ENCODE results near the gene CRELD2. TPM values are rescaled to one million over a fixed set of nuclear protein-coding genes. Genes with fewer than 3 reads are reported as not detected.

CRELD2 gene
- total RNA-seq, 4 donors from 2014 or later: 32.0 to 38.2 (median 34.2) TPM

DNA sequence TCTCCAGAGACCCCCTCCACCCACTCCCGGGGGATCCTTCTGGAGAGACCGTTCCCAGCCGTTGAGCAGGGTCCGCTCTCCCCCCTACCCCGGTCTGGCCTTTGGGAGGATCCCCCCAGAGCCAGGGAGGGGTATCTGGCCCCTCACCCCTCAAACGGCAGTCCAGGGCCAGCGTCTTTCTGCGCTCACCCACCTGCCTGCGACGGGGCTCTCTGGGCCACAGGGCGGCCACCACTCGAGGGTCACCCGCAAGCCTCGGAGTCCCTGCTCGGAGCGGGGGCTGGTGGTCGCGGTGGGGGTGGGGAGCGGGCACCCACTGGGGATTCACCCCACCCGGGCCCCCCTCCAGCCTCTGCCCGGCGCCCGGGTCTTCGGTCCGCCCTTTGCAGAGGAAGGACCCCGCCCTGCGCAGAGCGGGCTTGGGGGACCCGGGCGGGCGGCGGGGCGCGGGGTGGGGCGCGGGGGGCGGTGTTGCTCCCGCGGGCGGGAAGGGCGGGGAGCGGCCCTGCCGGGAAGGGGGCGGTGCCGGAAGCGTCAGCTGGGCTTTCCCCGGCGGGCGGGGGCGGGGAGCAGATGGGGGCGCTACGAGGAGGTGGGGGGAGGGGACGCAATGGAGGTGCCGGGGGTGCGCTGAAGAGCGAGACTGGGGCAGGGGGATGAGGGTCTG, 16.6 kb downstream of the CRELD2 start:
- Histone ChIP-seq H3K4me1 (peaks cover 70 to 83% (median 74%) of the 10 kb centered on the region in 4 donors), H3K27me3 (no peaks in the 10 kb centered on the region), H3K9me3 (no peaks in the 10 kb centered on the region), H3K36me3 (no peaks in the 10 kb centered on the region), H3K27ac (replicated peaks in 1 of 4) (peak overlapping the region; percentile 88 to 98 (median 93)), H3K4me3 (peak overlapping the region; percentile 57 to 69 (median 62))
- WGBS: no CpG with 5 or more reads among the region's 56 CpGs
- peak; percentile 94 for DNase-seq (ENCODE audit: extremely low spot score)
- intact Hi-C loops (cut with DNase I): loop anchor here (5.0 kb wide), 3 partner anchors 37 to 247 kb away; no protein-coding TSS in a partner anchor
- TF ChIP-seq, protein P1, sequence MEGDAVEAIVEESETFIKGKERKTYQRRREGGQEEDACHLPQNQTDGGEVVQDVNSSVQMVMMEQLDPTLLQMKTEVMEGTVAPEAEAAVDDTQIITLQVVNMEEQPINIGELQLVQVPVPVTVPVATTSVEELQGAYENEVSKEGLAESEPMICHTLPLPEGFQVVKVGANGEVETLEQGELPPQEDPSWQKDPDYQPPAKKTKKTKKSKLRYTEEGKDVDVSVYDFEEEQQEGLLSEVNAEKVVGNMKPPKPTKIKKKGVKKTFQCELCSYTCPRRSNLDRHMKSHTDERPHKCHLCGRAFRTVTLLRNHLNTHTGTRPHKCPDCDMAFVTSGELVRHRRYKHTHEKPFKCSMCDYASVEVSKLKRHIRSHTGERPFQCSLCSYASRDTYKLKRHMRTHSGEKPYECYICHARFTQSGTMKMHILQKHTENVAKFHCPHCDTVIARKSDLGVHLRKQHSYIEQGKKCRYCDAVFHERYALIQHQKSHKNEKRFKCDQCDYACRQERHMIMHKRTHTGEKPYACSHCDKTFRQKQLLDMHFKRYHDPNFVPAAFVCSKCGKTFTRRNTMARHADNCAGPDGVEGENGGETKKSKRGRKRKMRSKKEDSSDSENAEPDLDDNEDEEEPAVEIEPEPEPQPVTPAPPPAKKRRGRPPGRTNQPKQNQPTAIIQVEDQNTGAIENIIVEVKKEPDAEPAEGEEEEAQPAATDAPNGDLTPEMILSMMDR (IDR thresholded peaks at IDR 0.05): no peak
- TF ChIP-seq POLR2AphosphoS5 (IDR thresholded peaks at IDR 0.05) (peak in 1 of 2 donors; percentile 19), EP300 (IDR thresholded peaks at IDR 0.05) (no peak)

DNA sequence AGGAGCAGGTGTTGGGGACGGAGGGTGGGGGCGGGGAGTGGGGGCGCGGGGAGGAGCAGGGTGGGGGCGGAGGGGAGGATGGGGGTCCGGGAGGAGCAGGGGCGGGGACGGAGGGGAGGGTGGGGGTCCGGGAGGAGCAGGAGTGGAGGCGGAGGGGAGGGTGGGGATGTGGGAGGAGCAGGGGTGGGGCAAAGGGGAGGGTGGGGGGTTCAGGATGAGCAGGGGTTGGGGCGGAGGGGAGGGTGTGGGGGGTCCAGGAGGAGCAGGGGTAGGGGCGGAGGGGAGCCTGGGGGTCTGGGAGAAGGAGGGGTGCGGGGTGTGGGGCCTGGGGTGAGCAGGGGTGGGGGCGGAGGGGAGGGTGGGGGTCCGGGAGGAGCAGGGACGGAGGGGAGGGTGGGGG, 17.1 kb downstream of the CRELD2 start:
- H3K4me3 ChIP-seq: peak overlapping the region; percentile 57 to 69 (median 62)
- TF ChIP-seq, protein P1 (IDR thresholded peaks at IDR 0.05): no peak
- TF ChIP-seq EP300 (IDR thresholded peaks at IDR 0.05): no peak
- WGBS: no CpG with 5 or more reads among the region's 16 CpGs
- DNase-seq (ENCODE audit: extremely low spot score): no peak
- H3K4me1 ChIP-seq: peaks cover 65 to 78% (median 69%) of the 10 kb centered on the region in 4 donors
- no peaks in the 10 kb centered on the region for H3K27me3 ChIP-seq
- intact Hi-C loops (cut with DNase I): no loop called here
- H3K27ac ChIP-seq (replicated peaks in 1 of 4): peak overlapping the region; percentile 88 to 98 (median 93)
- H3K36me3 ChIP-seq: no peaks in the 10 kb centered on the region
- no peaks in the 10 kb centered on the region for H3K9me3 ChIP-seq

DNA sequence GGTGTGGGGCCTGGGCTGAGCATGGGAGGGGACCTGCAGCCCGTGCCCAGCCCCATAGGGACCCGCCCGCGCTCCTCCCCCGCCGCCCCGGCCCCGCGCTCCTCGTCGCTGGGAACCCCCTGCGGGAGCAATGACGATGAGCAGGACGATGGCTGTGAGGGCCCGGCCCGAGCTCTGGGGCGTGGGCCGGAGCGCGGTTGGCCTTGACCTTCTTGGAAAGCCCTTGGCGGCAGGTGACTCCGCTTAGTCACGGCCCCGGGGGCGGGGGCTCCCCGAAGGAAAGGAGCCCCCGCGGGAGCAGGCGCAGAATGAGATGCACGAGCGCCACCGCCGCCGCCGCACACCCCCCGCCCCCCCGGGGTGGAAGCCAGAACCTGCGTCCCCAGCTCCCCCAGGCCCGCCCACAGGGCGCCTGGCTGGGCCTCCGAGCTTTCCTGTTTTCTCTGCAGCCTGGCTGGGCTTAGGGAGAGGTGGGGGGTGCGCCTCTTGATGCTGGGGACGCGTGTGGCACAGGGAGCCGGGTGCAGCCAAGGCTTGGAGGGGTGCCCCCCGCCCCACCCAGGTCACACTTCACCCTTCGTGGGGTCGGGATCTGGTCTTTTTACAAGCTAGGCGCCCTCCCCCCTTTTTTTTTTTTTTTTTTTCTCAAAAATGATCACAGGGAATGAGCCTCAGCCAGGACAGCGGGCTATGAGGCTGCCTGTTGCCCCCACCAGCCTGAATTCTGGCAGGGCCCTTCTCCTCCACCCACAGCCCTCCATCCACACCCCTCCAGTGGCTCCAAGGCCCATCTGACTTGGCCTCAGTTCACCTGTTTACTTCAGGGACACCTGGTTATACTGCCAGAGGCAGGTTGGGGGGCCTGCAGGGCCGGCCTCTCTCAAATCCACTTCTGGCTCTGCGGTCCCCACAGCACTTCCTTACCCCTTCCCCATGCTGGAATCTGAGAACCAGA, 17.9 kb downstream of the CRELD2 start:
- peak; percentile 98 for DNase-seq (ENCODE audit: extremely low spot score)
- intact Hi-C loops (cut with DNase I): no loop called here
- no peaks in the 10 kb centered on the region for H3K9me3 ChIP-seq
- no peaks in the 10 kb centered on the region for H3K36me3 ChIP-seq
- TF ChIP-seq POLR2AphosphoS5 (IDR thresholded peaks at IDR 0.05): peak; percentile 80 to 89
- no peak for TF ChIP-seq EP300 (IDR thresholded peaks at IDR 0.05)
- TF ChIP-seq, protein P1 (IDR thresholded peaks at IDR 0.05): no peak
- TF ChIP-seq POLR2A (IDR thresholded peaks at IDR 0.05; ENCODE audit: low read depth): peak; percentile 44
- peak overlapping the region; percentile 88 to 98 (median 93) for H3K27ac ChIP-seq (replicated peaks in 1 of 4)
- H3K4me3 ChIP-seq: peak overlapping the region; percentile 57 to 69 (median 62)
- H3K27me3 ChIP-seq: no peaks in the 10 kb centered on the region
- 15% methylated on average over 18 of the region's 52 CpGs for WGBS
- H3K4me1 ChIP-seq: peaks cover 58 to 70% (median 63%) of the 10 kb centered on the region in 4 donors

DNA sequence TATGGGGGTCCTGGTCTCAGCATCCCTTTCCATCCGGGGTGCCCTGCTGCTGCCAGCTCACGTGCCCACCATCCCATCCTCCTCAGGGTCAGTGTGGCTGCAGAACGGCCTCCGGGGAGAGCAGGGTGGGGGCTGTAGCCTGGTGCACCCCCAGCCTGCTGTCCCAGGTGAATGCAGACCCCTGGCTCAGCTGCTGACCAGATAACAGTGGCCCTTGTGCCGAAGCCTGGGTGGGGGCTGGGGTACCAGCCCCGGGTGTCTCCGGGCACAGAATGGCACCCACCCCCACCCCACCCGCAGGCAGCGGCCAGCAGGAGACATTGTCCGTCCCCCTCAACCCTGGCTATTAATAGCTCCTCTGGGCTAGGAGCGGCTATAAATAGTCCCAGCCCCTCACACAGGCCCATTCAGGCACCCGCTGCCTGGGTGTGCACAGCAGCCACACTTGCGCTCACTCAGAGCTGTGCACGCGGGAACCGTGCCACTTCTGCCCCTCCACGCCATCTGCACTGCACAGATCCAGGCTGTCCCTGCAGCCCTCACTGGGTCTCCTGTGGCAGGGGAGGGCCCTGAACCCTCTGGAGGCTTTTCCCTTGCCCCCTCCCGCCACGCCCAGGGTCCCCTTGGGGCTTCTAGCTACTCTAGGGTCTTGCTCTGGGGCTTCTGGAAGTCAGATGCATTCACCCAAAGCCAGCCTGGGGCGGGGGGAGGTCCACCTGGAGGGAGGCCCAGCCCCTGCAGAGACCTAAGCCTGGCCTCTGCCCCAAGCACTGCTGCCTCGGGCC, 18.7 kb downstream of the CRELD2 start:
- Histone ChIP-seq H3K4me3 (peak overlapping the region; percentile 57 to 69 (median 62)), H3K9me3 (no peaks in the 10 kb centered on the region), H3K27ac (replicated peaks in 1 of 4) (peak overlapping the region; percentile 88 to 98 (median 93)), H3K36me3 (no peaks in the 10 kb centered on the region), H3K4me1 (peaks cover 52 to 62% (median 55%) of the 10 kb centered on the region in 4 donors), H3K27me3 (no peaks in the 10 kb centered on the region)
- TF ChIP-seq, protein P1 (IDR thresholded peaks at IDR 0.05): no peak
- TF ChIP-seq EP300 (IDR thresholded peaks at IDR 0.05) (no peak), POLR2AphosphoS5 (IDR thresholded peaks at IDR 0.05) (peak in 1 of 2 donors; percentile 56), POLR2A (IDR thresholded peaks at IDR 0.05; ENCODE audit: low read depth) (no peak)
- WGBS: 48% methylated on average over 3 of the region's 21 CpGs
- DNase-seq (ENCODE audit: extremely low spot score): no peak
- intact Hi-C loops (cut with DNase I): no loop called here
